ENCODE results near the gene ZNF689. TPM values are rescaled to one million over a fixed set of nuclear protein-coding genes. Genes with fewer than 3 reads are reported as not detected.

Gene ZNF689
- total RNA-seq (2016; rRNA removed; fragmentation: Illumina TruSeq; extraction: Trizol) (19.5 and 22.7 TPM in 2 replicates), polyA plus RNA-seq (2011; rRNA removed) (9.7 and 11.9 TPM in 2 replicates), polyA minus RNA-seq (2011; rRNA and poly(A)+ RNA removed; ENCODE audit: low replicate concordance) (20.5 and 25.2 TPM in 2 replicates), Bru-seq, nascent RNA (percentile 84 among the genes with signal in this experiment), BruChase-seq, experiment 1, labeled RNA remaining after a 6-hour chase (percentile 82 among the genes with signal in this experiment), BruChase-seq, experiment 2, labeled RNA remaining after a 2-hour chase (percentile 86 among the genes with signal in this experiment)
- 4.4 and 4.7 TPM in 2 replicates for total RNA-seq (2016; cell fraction: cytosol; rRNA removed; fragmentation: Illumina TruSeq; extraction: Trizol; ENCODE audit: low read depth)
- total RNA-seq (2016; cell fraction: insoluble cytoplasmic fraction; rRNA removed; fragmentation: Illumina TruSeq; extraction: Trizol), result 18.5 and 18.8 TPM in 2 replicates
- 17.9 and 18.1 TPM in 2 replicates for total RNA-seq (2016; cell fraction: membrane; rRNA removed; fragmentation: Illumina TruSeq; extraction: Trizol)
- total RNA-seq (2016; cell fraction: nucleus; rRNA removed; fragmentation: Illumina TruSeq; extraction: Trizol), result 10.6 and 14.1 TPM in 2 replicates
- polyA plus RNA-seq (2011; cell fraction: cytosol; rRNA removed), result 9.3 and 9.8 TPM in 2 replicates
- 19.3 and 19.5 TPM in 2 replicates for polyA plus RNA-seq (2011; cell fraction: nucleus; rRNA removed)
- polyA plus RNA-seq (2012), result 8.9 and 9.8 TPM in 2 replicates
- 2.5 and 2.8 TPM in 2 replicates for polyA plus RNA-seq (2016; cell fraction: cytosol; fragmentation: Illumina TruSeq; extraction: Trizol; ENCODE audit: low read depth)
- polyA plus RNA-seq (2016; cell fraction: insoluble cytoplasmic fraction; fragmentation: Illumina TruSeq; extraction: Trizol; ENCODE audit: low read depth), result 17.8 and 20.4 TPM in 2 replicates
- 9.1 and 9.3 TPM in 2 replicates for polyA plus RNA-seq (2016; cell fraction: membrane; fragmentation: Illumina TruSeq; extraction: Trizol; ENCODE audit: low read depth)
- 15.4 and 16.6 TPM in 2 replicates for polyA plus RNA-seq (2016; cell fraction: nucleus; fragmentation: Illumina TruSeq; extraction: Trizol; ENCODE audit: insufficient read depth, low read depth)
- polyA minus RNA-seq (2011; cell fraction: cytosol; rRNA and poly(A)+ RNA removed), result 13.1 and 17.3 TPM in 2 replicates
- 14.9 and 15.7 TPM in 2 replicates for polyA minus RNA-seq (2011; cell fraction: nucleus; rRNA and poly(A)+ RNA removed)
- long read RNA-seq, experiment 1, transcript ZNF689-201 (3 exons, 3,547 nt), result major isoform, 9 of 11 reads
- long read RNA-seq, experiment 1, partial matches to known transcripts, result 0 of 11 reads
- long read RNA-seq, experiment 1, other reads (novel, unspliced or antisense), result 2 of 11 reads
- long read RNA-seq, experiment 2, transcript ZNF689-201 (3 exons, 3,547 nt), result major isoform, 34 of 76 reads
- long read RNA-seq, experiment 2, partial matches to known transcripts, result 3 of 76 reads
- long read RNA-seq, experiment 2, other reads (novel, unspliced or antisense), result 39 of 76 reads

- in situ Hi-C loops (cut with HindIII; ENCODE audit: extremely low pct_ligation_motif_present, low pct_unique_long_range_greater_than_20kb) (loop anchor here (10.0 kb wide), 2 partner anchors 175 to 255 kb away; partner anchors contain the start of genes CD2BP2 and DCTPP1), intact Hi-C loops (cut with micrococcal nuclease; ENCODE audit: unreplicated experiment) (loop anchor here (1.0 kb wide), 1 partner anchor 39 kb away; the partner anchor contains the start of gene ZNF688)
- H3K9me3 ChIP-seq (ENCODE audit: low read length), result no peaks in the 10 kb centered on the region
- 1% methylated on average over 43 of the region's 63 CpGs for WGBS (ENCODE audit: low lambda C conversion rate)
- POLR2A ChIA-PET, result interaction anchor here (0.7 to 3.5 kb wide), 32 partner anchors 9 to 508 kb away, joined by 3 to 46 read pairs (median 6); partner anchors contain the start of genes DCTPP1, KAT8, PRR14 and TBC1D10B
- peak within 1 kb of the TSS; percentile 99 for H3K9ac ChIP-seq (ENCODE audit: insufficient read depth, low read depth, low read length)
- H3K27me3 ChIP-seq (ENCODE audit: control insufficient read depth in 1 of 2, insufficient read depth in 2 of 2, low read length in 2 of 2), result no peaks in the 10 kb centered on the region; a peak in 1 of 5 replicates
- peaks cover 37% of the 10 kb centered on the region for H3K4me1 ChIP-seq (ENCODE audit: insufficient read depth, low read length)
- H3K4me3 ChIP-seq (replicated peaks in 1 of 3; ENCODE audit: insufficient read depth in 1 of 3, low read depth in 2 of 3, low read length in 3 of 3), result peak within 1 kb of the TSS; percentile 80 to 96 (median 92)
- ATAC-seq (peak; percentile 92), FAIRE-seq (peak; percentile 90), DNase-seq (ENCODE audit: low spot score) (peak; percentile 98)
- H3K36me3 ChIP-seq (replicated peaks in 1 of 2; ENCODE audit: control insufficient read depth in 1 of 2, insufficient read depth in 2 of 2, low read length in 2 of 2), result peaks cover 4 to 18% of the 10 kb centered on the region in 2 experiments; a peak in 3 of 5 replicates
- peak within 1 kb of the TSS; percentile 84 for H2AFZ ChIP-seq (ENCODE audit: low read length)
- CTCF ChIA-PET (ENCODE audit: low intra/inter-chr PET ratio, low total read pairs), result interaction anchor here (0.8 kb wide), 1 partner anchor 18 kb away, joined by 5 read pairs; no protein-coding TSS in a partner anchor
- no peaks in the 10 kb centered on the region for H4K20me1 ChIP-seq (ENCODE audit: insufficient read depth, low read length)
- peak within 1 kb of the TSS; percentile 98 for H3K4me2 ChIP-seq (ENCODE audit: low read depth, low read length)
- H3K79me2 ChIP-seq (ENCODE audit: insufficient read depth, low read length), result peaks cover 18% of the 10 kb centered on the region
- peak within 1 kb of the TSS; percentile 92 for H3K27ac ChIP-seq (ENCODE audit: extremely low read length, insufficient read depth, low read length)
- BruUV-seq (replicated peaks), result TSS peak; percentile 81
- no peak for TF ChIP-seq U2AF2 (IDR thresholded peaks at IDR 0.05; ENCODE audit: low read depth, low read length)
- peak; percentile 78 for TF ChIP-seq ZSCAN25 (CRISPR knock-in tag; IDR thresholded peaks at IDR 0.05)
- peak; percentile 15; the same call in 1 of the 2 replicates for TF ChIP-seq ZNF691 (CRISPR knock-in tag; IDR thresholded peaks at IDR 0.05; ENCODE audit: borderline replicate concordance, low read depth)
- no peak for TF ChIP-seq TRAFD1 (CRISPR knock-in tag; IDR thresholded peaks at IDR 0.05; ENCODE audit: borderline replicate concordance)
- TF ChIP-seq, protein P1, sequence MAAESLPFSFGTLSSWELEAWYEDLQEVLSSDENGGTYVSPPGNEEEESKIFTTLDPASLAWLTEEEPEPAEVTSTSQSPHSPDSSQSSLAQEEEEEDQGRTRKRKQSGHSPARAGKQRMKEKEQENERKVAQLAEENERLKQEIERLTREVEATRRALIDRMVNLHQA (CRISPR knock-in tag; IDR thresholded peaks at IDR 0.05), result no peak
- peak; percentile 79 for TF ChIP-seq PHF20 (CRISPR knock-in tag; IDR thresholded peaks at IDR 0.05)
- TF ChIP-seq MZF1 (CRISPR knock-in tag; IDR thresholded peaks at IDR 0.05; ENCODE audit: borderline replicate concordance), result no peak
- no peak; the same call in 1 of the 2 replicates for TF ChIP-seq ZNF460 (CRISPR knock-in tag; IDR thresholded peaks at IDR 0.05; ENCODE audit: borderline replicate concordance)
- no peak; the same call in 1 of the 2 replicates for TF ChIP-seq SSRP1 (CRISPR knock-in tag; IDR thresholded peaks at IDR 0.05)
- TF ChIP-seq ZNF180 (CRISPR knock-in tag; IDR thresholded peaks at IDR 0.05; ENCODE audit: borderline replicate concordance, low read depth), result peak; percentile 77; the same call in 1 of the 2 replicates
- TF ChIP-seq NFRKB (IDR thresholded peaks at IDR 0.05), result peak; percentile 98
- no peak; the same call in 1 of the 2 replicates for TF ChIP-seq RORA (CRISPR knock-in tag; IDR thresholded peaks at IDR 0.05)
These were observed at the start of gene ZNF689 for GRCh38 chr16:30609926-30610839. TSS of gene ZNF689 (minus strand) at chr16:30610389. CDS start at chr16:30610041, 348 bp downstream.

Data from HepG2 (cell line).